ENCODE data around the gene UBTD1.

Gene UBTD1

DNA sequence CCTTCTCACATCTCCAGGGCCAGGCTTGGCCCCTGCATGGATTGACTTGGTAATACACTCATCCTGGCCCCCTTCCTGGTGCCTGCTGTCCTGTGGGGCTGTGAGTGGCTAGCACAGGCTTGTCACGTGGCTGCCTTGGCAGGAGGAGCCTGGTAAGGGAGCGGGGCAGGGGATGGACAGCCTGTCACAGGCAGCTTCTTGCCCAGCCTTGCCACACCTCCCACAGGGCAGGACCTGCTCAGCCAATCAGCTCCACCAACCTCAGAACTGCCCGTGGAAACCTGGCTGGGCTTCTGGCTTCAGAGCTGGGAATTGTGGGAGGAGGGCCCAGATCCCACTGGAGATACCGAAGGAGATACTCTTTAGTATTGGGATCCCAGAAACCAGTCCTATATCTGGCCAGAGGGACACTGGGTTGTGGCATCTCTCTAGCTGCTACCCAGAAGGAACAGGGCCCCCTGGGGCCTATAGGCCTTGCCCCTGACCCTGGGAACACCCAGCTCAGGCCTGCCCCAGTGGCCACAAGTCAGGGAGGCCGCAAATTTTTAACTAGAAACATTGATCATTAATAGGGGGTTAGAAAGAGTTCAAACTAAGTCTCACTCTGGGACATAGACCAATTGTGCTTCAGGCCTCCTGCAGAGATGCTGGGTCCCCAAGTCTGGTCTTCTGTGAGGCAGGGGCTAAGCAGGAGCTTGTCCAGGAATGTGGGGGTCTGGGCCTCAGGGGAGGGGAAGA is 85.5 kb downstream of the UBTD1 start, which contains the start of gene HOGA1:
HOGA1 (plus strand) TSS at position 330 of the 738 bp plus-strand sequence; CDS start at position 645, 315 bp downstream.
- in situ Hi-C loops (cut with HindIII; ENCODE audit: low sequenced_read_pairs), result no loop called here
- no peak for TF ChIP-seq CTCF (IDR thresholded peaks at IDR 0.05; ENCODE audit: low read depth, low read length)
- no peak within 1 kb of the TSS for H3K4me3 ChIP-seq (ENCODE audit: low read depth, low read length)
- peak; percentile 73 for DNase-seq (ENCODE audit: low read depth, low spot score)

- no peak for TF ChIP-seq CTCF (IDR thresholded peaks at IDR 0.05; ENCODE audit: low read depth, low read length)
- in situ Hi-C loops (cut with HindIII; ENCODE audit: low sequenced_read_pairs), result no loop called here
- no peak overlapping the region for H3K4me3 ChIP-seq (ENCODE audit: low read depth, low read length)
These were observed 86.2 kb downstream of the UBTD1 start for GRCh38 chr10:97584798-97585438.

GRCh38 chr10:97585439-97585811 is 86.7 kb downstream of the UBTD1 start:
- DNase-seq (ENCODE audit: low read depth, low spot score), result no peak
- no peak overlapping the region for H3K4me3 ChIP-seq (ENCODE audit: low read depth, low read length)
- no peak for TF ChIP-seq CTCF (IDR thresholded peaks at IDR 0.05; ENCODE audit: low read depth, low read length)
- in situ Hi-C loops (cut with HindIII; ENCODE audit: low sequenced_read_pairs), result no loop called here

More at GRCh38 chr10:97584798-97585438, 86.2 kb downstream of the UBTD1 start:
- no peak for DNase-seq (ENCODE audit: low read depth, low spot score)

- H3K4me3 ChIP-seq (ENCODE audit: low read depth, low read length), result no peak overlapping the region
- DNase-seq (ENCODE audit: low read depth, low spot score), result no peak
- no peak for TF ChIP-seq CTCF (IDR thresholded peaks at IDR 0.05; ENCODE audit: low read depth, low read length)
- in situ Hi-C loops (cut with HindIII; ENCODE audit: low sequenced_read_pairs), result no loop called here
These were observed 88.5 kb downstream of the UBTD1 start for GRCh38 chr10:97587183-97587582.

- TF ChIP-seq CTCF (IDR thresholded peaks at IDR 0.05; ENCODE audit: low read depth, low read length), result no peak
- H3K4me3 ChIP-seq (ENCODE audit: low read depth, low read length), result no peak within 1 kb of the TSS
- DNase-seq (ENCODE audit: low read depth, low spot score), result no peak
- in situ Hi-C loops (cut with HindIII; ENCODE audit: low sequenced_read_pairs), result no loop called here
These were observed 90.8 kb downstream of the UBTD1 start, which contains the start of gene C10orf62 for GRCh38 chr10:97589479-97589878. C10orf62 (plus strand) TSS chr10:97589721; CDS start chr10:97589898, 177 bp downstream.

GRCh38 chr10:97590082-97590747 is 91.5 kb downstream of the UBTD1 start:
- TF ChIP-seq CTCF (IDR thresholded peaks at IDR 0.05; ENCODE audit: low read depth, low read length), result no peak
- no peak overlapping the region for H3K4me3 ChIP-seq (ENCODE audit: low read depth, low read length)
- DNase-seq (ENCODE audit: low read depth, low spot score), result no peak
- in situ Hi-C loops (cut with HindIII; ENCODE audit: low sequenced_read_pairs), result no loop called here
